Skin of body (tissue), 1 donor: ENCODE results near the gene CENPI. TPM values are rescaled to one million over a fixed set of nuclear protein-coding genes. Genes with fewer than 3 reads are reported as not detected.

Source experiments
- total RNA-seq: library from RNA; depleted of rRNA; stranded (reverse); fragments of >200 nt; gene quantifications from one replicate; pipeline ENCODE4 v1.2.3, GENCODE V29; 2014

CENPI gene
- total RNA-seq, 1 donor from 2014 or later = 8.9 TPM

Other genes starting within 250 kb of the CENPI start
- not detected for gene NOX1, start 223.8 kb upstream of the CENPI start, total RNA-seq
- gene XKRX, start 169.3 kb upstream of the CENPI start, total RNA-seq = 7.6 TPM
- gene ARL13A, start 128.5 kb upstream of the CENPI start, total RNA-seq = not detected
- gene TRMT2B, start 46.1 kb upstream of the CENPI start, total RNA-seq = 8.8 TPM
- 0.79 TPM for gene TMEM35A, start 19.3 kb upstream of the CENPI start, total RNA-seq
- 0.69 TPM for gene DRP2, start 121.6 kb downstream of the CENPI start, total RNA-seq
- gene TAF7L, start 193.1 kb downstream of the CENPI start, total RNA-seq = 0.20 TPM